GM15510 (cell line): ENCODE results near the gene KCND1.

ENCODE experiments used
- POLR2A ChIP-seq: IDR thresholded peaks from 3 replicates; pipeline ENCODE4 v1.6.1; 2011; ENCODE audit warnings: borderline replicate concordance; ENCODE audit not compliant: insufficient read length; ENCODE audit errors: extremely low read depth

Gene KCND1

GRCh38 chrX:48983896-48984295, 12.3 kb upstream of the KCND1 start:
- no peak for TF ChIP-seq POLR2A

DNA sequence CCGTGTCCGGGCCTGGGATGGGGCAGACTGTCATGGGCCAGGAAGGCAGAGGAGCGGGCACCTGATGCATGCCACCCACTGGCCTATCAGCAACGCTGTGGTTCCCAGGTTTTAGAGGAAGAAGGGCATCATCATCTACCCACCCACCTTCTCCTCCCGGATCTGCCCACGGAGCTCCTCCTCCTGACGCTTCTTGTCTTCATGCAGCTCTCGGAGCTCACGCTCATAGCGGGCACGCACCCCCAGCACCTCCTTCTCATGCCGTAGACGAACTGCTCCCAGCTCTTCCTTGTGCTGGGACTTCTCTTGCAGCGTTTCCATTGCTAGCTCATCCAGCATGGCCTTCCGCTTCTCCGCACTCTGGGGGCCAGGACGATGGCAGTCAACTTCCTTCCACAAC, 11.4 kb upstream of the KCND1 start:
- TF ChIP-seq POLR2A, result no peak

- TF ChIP-seq POLR2A, result no peak
Observed at GRCh38 chrX:48981178-48981577, 9.5 kb upstream of the KCND1 start.

GRCh38 chrX:48978226-48978625, 6.6 kb upstream of the KCND1 start:
- no peak for TF ChIP-seq POLR2A

DNA sequence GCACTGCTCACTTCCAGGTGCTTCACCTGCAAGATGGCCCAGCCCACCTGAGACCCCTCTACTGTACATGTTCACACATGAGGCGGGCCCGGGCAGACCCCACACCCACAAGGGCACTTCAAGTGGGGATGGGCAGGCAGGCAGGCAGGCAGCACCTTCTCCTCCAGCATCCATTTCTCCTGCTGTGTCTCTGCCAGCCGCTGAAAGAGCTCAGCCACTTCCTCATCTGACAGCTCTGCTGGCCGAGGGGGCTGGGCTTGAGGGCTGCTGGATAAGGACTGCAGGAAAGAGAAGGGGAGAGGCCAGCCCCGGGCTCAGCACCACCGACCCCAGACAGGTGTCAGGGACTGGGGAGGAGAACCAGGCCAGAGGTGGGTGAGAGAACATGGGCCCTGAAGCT, 4.4 kb upstream of the KCND1 start:
- TF ChIP-seq POLR2A, result no peak

DNA sequence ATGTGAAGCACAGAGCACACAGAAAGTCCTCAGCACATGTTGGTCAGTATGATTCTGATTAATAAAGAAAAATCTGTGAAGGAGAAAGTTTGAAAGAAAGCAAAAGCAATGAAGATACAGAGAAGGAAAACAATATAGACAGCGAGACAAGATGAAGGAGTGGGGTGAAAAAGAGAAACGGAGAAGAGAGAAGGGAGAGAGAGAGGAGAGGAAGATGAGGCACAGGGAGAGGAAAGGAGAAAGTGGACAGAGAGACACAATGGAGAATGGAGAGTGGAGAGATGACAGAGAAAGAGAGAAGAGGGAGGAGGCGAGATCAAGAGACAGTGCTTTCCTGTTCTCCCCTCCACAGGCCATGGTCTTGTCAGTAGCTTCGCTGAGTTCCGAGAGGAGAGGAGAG, 3.9 kb upstream of the KCND1 start:
- no peak for TF ChIP-seq POLR2A

- no peak for TF ChIP-seq POLR2A
Observed at GRCh38 chrX:48975041-48975440, 3.4 kb upstream of the KCND1 start.

GRCh38 chrX:48974574-48974973, 2.9 kb upstream of the KCND1 start:
- TF ChIP-seq POLR2A, result no peak

DNA sequence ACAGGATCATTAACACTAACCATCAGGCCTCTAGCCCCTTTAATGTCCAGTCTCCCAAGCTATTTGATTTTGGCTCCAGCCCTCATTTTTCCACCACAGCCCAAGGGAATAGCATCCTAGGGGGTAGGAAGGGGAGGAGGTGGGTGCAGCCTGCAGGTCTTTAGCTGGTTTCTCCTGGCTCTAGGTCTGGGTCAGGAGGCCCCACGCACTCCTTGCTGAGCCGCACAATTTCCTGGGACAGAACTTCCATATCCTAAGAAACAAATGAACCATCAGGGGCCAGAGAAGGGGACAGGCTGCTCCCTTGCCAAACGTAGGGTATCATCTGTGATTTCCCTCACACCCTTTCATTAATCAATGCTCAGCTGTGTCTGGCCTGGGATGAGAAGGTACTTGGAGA, 2.4 kb upstream of the KCND1 start:
- TF ChIP-seq POLR2A, result no peak

DNA sequence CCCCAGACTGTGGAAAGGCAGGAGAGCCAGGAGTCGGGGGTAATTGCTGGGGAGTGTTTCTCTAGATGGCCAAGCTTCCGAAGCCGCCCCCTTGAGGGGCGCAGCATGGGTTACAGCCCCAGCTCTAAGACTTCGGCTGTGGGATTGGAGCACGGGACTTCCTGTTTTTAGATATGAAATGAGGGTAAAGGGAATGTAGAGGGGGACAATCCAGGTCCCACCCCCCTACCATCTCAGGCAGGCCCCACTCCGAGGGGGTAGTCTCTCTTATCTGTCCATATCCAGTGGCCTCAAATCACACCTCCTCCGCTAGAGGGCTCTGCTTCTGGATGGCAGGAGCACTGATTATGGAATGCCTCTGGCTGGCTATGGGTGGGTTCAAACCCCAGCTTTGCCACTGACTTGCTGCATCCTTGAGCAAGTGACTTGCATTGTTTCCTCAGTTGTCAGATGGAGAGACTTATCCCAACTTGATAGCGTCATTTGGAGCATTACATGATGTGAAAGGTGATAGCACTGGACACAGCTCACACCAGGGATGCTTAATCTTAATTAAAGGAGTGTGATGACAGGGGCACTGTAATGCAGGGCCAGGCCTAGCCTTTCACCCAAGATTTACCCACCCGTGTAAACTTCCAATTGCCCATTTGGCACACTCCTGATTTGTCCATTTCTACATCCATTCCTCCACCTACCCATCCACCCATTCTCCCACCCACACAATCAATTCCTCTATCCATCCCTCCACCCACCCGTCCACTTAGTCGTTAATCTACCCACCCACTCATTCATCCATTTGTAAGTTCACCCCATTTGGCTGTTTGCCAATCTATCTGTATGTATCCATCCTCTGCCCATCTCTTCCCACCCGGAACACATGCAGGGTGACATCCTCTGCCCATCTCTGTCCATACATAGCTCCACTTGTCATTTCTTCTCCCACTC, 848 bp upstream of the KCND1 start:
- no peak for TF ChIP-seq POLR2A

GRCh38 chrX:48969471-48969870, 2.2 kb downstream of the KCND1 start:
- TF ChIP-seq POLR2A, result no peak

- TF ChIP-seq POLR2A, result no peak
Observed at GRCh38 chrX:48968377-48968776, 3.3 kb downstream of the KCND1 start.

- TF ChIP-seq POLR2A, result no peak
Observed at GRCh38 chrX:48966796-48967579, 4.7 kb downstream of the KCND1 start.

GRCh38 chrX:48965959-48966358, 5.7 kb downstream of the KCND1 start:
- TF ChIP-seq POLR2A, result no peak

GRCh38 chrX:48961585-48962091, 10.0 kb downstream of the KCND1 start:
- no peak for TF ChIP-seq POLR2A
